GM12865 (cell line): ENCODE data around the gene TENT4B.
A peak's percentile ranks its signal among the peaks of the same experiment; 100 is the strongest.
"Not testable (repeated sequence)": the region's sequence is repeated elsewhere in the genome, so short reads cannot be mapped to it uniquely, and the experiment has no call there.

Experiments used
- DNase-seq: peaks from one replicate; pipeline ENCODE4 v3.0.0; 2010; ENCODE audit warnings: low read depth
- H3K4me3 ChIP-seq: 2 replicates; pipeline ENCODE4 v1.5.1; 2011; ENCODE audit warnings: mild to moderate bottlenecking, low read depth, low read length, control low read depth
- CTCF ChIP-seq: IDR thresholded peaks from 2 replicates; pipeline ENCODE4 v1.5.1; 2011; ENCODE audit warnings: low read length, control low read depth, low read depth, inconsistent platforms; ENCODE audit not compliant: insufficient read depth; ENCODE audit errors: missing control alignments

Gene TENT4B

DNA sequence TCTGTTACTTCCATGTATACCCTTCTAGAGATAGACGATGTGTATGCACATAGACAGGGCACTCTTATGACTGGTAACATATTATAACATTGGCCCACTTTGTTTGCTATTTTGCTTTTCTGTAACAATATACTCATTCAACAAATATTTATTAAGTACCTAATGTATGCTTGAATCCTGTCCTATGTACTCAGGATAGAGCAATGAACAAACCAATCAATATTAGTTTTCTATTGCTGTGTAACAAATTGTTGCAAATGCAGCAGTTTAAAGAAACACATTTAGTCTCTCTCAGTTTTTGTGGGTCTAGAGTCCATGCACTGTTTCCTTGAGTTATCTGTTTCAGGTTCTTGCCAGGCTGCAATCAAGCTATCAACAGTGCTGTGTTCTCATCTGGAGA, 29.7 kb upstream of the TENT4B start:
- no peak overlapping the region for H3K4me3 ChIP-seq
- TF ChIP-seq CTCF: no peak

GRCh38 chr16:50124769-50125168, 28.3 kb upstream of the TENT4B start:
- no peak overlapping the region for H3K4me3 ChIP-seq
- no peak for TF ChIP-seq CTCF
- no peak for DNase-seq

More for the DNA sequence above, 29.7 kb upstream of the TENT4B start:
- no peak for DNase-seq

DNA sequence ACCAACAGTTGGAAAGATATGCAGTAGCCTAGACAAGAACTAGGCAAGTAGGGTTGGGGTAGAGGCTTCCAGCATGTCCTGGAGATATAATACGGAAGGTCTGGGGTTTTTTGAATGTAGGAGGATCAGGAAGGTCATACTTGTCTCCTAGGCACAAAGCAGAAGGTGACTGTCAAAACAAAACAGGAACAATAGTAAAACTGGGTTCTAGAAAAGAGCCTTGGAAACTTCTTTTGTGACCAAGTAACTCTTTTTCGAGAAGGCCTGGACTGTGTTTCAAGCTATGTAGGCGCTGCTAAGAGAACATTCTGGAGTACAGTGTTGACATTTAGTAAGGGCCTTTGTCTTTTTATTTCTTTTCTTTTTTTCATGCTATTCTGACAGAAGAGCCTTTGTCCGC, 26.9 kb upstream of the TENT4B start:
- no peak for TF ChIP-seq CTCF
- H3K4me3 ChIP-seq: no peak overlapping the region
- DNase-seq: peak; percentile 20

- not testable (repeated sequence) for H3K4me3 ChIP-seq
Measured at GRCh38 chr16:50132571-50132970, 20.5 kb upstream of the TENT4B start.

DNA sequence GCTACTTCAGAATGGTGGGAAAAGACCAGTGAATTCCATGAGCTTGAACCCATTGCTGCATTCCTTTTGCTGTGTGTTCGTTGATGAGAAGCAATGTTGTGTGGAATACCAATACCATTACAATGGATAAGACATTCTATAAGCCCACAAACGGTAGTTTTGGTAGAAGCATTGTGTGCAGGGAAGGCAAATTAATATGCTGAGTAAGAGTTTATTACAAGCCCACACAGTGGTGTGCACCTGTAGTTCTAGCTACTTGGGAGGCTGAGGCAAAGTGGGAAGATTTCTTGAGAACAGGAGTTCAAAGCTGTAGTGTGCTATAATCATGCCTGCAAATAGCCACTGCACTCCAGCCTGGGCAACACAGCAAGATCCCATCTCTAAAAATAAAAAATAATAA, 19.9 kb upstream of the TENT4B start:
- no peak for TF ChIP-seq CTCF
- H3K4me3 ChIP-seq: no peak overlapping the region

More at GRCh38 chr16:50132571-50132970, 20.5 kb upstream of the TENT4B start:
- DNase-seq: not testable (repeated sequence)

GRCh38 chr16:50136399-50136798, 16.7 kb upstream of the TENT4B start:
- no peak for DNase-seq
- no peak overlapping the region for H3K4me3 ChIP-seq
- TF ChIP-seq CTCF: peak; percentile 25

More for the DNA sequence above, 19.9 kb upstream of the TENT4B start:
- DNase-seq: no peak

DNA sequence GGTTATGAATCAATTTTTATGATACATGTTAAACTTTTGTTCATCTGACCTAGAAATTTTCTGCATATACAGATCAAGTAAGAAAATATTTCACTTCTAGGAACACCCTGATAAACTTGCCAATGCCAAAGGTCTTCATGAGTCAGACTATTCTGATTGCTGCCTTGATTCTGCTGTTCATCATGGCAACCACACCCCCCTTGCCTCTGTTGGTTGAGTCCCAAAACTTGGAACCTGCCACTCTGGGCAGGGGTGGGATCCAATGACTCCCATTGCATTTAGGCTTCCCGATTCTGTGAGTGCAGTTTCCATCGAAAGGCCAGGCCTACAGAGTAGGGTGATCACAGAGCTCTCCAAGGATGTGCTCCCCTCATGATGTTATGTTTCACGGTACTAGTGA, 15.8 kb upstream of the TENT4B start:
- no peak for DNase-seq
- no peak overlapping the region for H3K4me3 ChIP-seq
- TF ChIP-seq CTCF: no peak
